OCI-LY7 (cell line): Measurements from ENCODE around the gene GCH1. TPM values are rescaled to one million over a fixed set of nuclear protein-coding genes. Genes with fewer than 3 reads are reported as not detected.

Experiments used
- BruUV-seq: library from RNA; stranded (reverse); fragments of 400-500 nt; replicated peaks from 2 replicates; lab custom pipeline; 2021; lab: Mats Ljungman, UMichigan
- CTCF ChIA-PET: fragments of 300-600 bp; sonication (Branson Sonifier 250); formaldehyde crosslinking; loops from one replicate; lab custom pipeline; 2022; ENCODE audit warnings: antibody characterized with exemption; ENCODE audit not compliant: unreplicated experiment; lab: Charles Lee
- POLR2A ChIA-PET: fragments of 300-600 bp; sonication (Branson Sonifier 250); formaldehyde crosslinking; loops from one replicate; lab custom pipeline; 2022; ENCODE audit warnings: antibody characterized with exemption; lab: Charles Lee
- DNase-seq: peaks from one replicate; pipeline ENCODE4 v3.0.0-alpha.2; 2015; ENCODE audit warnings: low spot score
- H2AFZ ChIP-seq: fragments of 200-600 bp; sonication (generic), shearing (Covaris generic); 2 replicates; pipeline ENCODE4 v1.6.1; 2014; ENCODE audit warnings: mild to moderate bottlenecking, antibody characterized with exemption, low read length, moderate library complexity
- H3K27ac ChIP-seq: fragments of 200-600 bp; sonication (generic); 2 replicates; pipeline ENCODE4 v1.5.1; 2014; ENCODE audit warnings: mixed run types, low read depth, mild to moderate bottlenecking, moderate library complexity, low read length, inconsistent platforms; ENCODE audit not compliant: poor library complexity, severe bottlenecking
- H3K36me3 ChIP-seq: fragments of 200-600 bp; sonication (generic); 2 replicates; pipeline ENCODE4 v1.6.1; 2014; ENCODE audit warnings: mild to moderate bottlenecking, antibody characterized with exemption, low read length, moderate library complexity, mixed read lengths; ENCODE audit not compliant: insufficient read depth
- H3K4me1 ChIP-seq: fragments of 200-600 bp; sonication (generic); 2 replicates; pipeline ENCODE4 v1.5.1; 2014; ENCODE audit warnings: mild to moderate bottlenecking, low read length; ENCODE audit not compliant: insufficient read depth, poor library complexity, severe bottlenecking
- H3K4me2 ChIP-seq: fragments of 200-600 bp; sonication (generic); 2 replicates; pipeline ENCODE4 v1.6.1; 2014; ENCODE audit warnings: mild to moderate bottlenecking, low read length
- H3K4me3 ChIP-seq: fragments of 200-600 bp; sonication (generic); 2 replicates; pipeline ENCODE4 v1.5.1; 2014; ENCODE audit warnings: mild to moderate bottlenecking, low read depth, low read length; ENCODE audit not compliant: poor library complexity, severe bottlenecking
- H3K79me2 ChIP-seq: fragments of 200-600 bp; sonication (generic); 2 replicates; pipeline ENCODE4 v1.6.1; 2016; ENCODE audit warnings: low read depth, mild to moderate bottlenecking, low read length, moderate library complexity, mixed read lengths; ENCODE audit not compliant: insufficient read depth
- H3K9me2 ChIP-seq: fragments of 200-600 bp; sonication (generic); 2 replicates; pipeline ENCODE4 v1.6.1; 2016; ENCODE audit warnings: mild to moderate bottlenecking, low read length, mixed read lengths; ENCODE audit not compliant: insufficient read depth
- H3K9me3 ChIP-seq: fragments of 200-600 bp; sonication (generic); 2 replicates; pipeline ENCODE4 v1.6.1; 2014; ENCODE audit warnings: mild to moderate bottlenecking, mixed run types, low read length, mixed read lengths
- H4K20me1 ChIP-seq: fragments of 200-600 bp; sonication (generic); 2 replicates; pipeline ENCODE4 v1.6.1; 2014; ENCODE audit warnings: mild to moderate bottlenecking, antibody characterized with exemption, low read length, moderate library complexity, mixed read lengths; ENCODE audit not compliant: insufficient read depth
- EZH2phosphoT487 ChIP-seq: fragments of 200-600 bp; sonication (generic); IDR thresholded peaks from 2 replicates; pipeline ENCODE4 v1.6.1; 2018; ENCODE audit warnings: low read depth, borderline replicate concordance, mild to moderate bottlenecking, mixed run types, antibody characterized with exemption, low read length, moderate library complexity, mixed read lengths
- intact Hi-C: fragments of 100-400 bp; cut with micrococcal nuclease; formaldehyde crosslinking; loops from one replicate; pipeline ENCODE4 v1.10.0; 2022; ENCODE audit not compliant: unreplicated experiment
- total RNA-seq, 2 experiments: library from RNA; depleted of rRNA in 1 of 2; stranded (reverse); fragments of >200 nt in 1 of 2; shearing (Covaris generic) in 1 of 2; gene quantifications; 2 replicates each; pipeline ENCODE4 v1.2.3, GENCODE V29; 2014 to 2022
- TF ChIP-seq, protein P1 (sequence below): fragments of 200-600 bp; sonication (generic); conservative IDR thresholded peaks from 2 replicates; pipeline ENCODE4 v1.5.1; 2014; ENCODE audit warnings: mild to moderate bottlenecking, antibody characterized with exemption, low read length, moderate library complexity, mixed read lengths

The GCH1 gene
- total RNA-seq, 2 experiments from 2014 or later: 14.7 to 22.5 TPM

- no peak overlapping the region for H3K27ac ChIP-seq
- H2AFZ ChIP-seq: no peak overlapping the region
- POLR2A ChIA-PET: interaction anchor here (1.1 to 2.4 kb wide), 2 partner anchors 12 to 24 kb away, joined by 4 to 7 read pairs; no protein-coding TSS in a partner anchor
- no peaks in the 10 kb centered on the region for H3K79me2 ChIP-seq
- DNase-seq: peak; percentile 33
- H3K4me2 ChIP-seq: peak overlapping the region; percentile 39
- H3K9me2 ChIP-seq: no peaks in the 10 kb centered on the region
- H4K20me1 ChIP-seq: no peaks in the 10 kb centered on the region
- CTCF ChIA-PET: no interaction called here
- no peaks in the 10 kb centered on the region for H3K9me3 ChIP-seq
- no peak overlapping the region for H3K4me3 ChIP-seq
- intact Hi-C loops: no loop called here
- TF ChIP-seq, protein P1, sequence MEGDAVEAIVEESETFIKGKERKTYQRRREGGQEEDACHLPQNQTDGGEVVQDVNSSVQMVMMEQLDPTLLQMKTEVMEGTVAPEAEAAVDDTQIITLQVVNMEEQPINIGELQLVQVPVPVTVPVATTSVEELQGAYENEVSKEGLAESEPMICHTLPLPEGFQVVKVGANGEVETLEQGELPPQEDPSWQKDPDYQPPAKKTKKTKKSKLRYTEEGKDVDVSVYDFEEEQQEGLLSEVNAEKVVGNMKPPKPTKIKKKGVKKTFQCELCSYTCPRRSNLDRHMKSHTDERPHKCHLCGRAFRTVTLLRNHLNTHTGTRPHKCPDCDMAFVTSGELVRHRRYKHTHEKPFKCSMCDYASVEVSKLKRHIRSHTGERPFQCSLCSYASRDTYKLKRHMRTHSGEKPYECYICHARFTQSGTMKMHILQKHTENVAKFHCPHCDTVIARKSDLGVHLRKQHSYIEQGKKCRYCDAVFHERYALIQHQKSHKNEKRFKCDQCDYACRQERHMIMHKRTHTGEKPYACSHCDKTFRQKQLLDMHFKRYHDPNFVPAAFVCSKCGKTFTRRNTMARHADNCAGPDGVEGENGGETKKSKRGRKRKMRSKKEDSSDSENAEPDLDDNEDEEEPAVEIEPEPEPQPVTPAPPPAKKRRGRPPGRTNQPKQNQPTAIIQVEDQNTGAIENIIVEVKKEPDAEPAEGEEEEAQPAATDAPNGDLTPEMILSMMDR: no peak
- no peak for TF ChIP-seq EZH2phosphoT487
- no peaks in the 10 kb centered on the region for H3K36me3 ChIP-seq
- H3K4me1 ChIP-seq: peaks cover 30% of the 10 kb centered on the region
- BruUV-seq: no TSS peak
Observed at GRCh38 chr14:54857830-54858269, 44.8 kb downstream of the GCH1 start.

GRCh38 chr14:54856152-54856551 lies 46.5 kb downstream of the GCH1 start:
- Histone ChIP-seq H3K36me3 (no peaks in the 10 kb centered on the region), H3K4me3 (no peak overlapping the region), H3K4me2 (no peak overlapping the region), H3K79me2 (no peaks in the 10 kb centered on the region), H3K4me1 (peaks cover 30% of the 10 kb centered on the region), H2AFZ (no peak overlapping the region), H3K9me3 (no peaks in the 10 kb centered on the region), H3K9me2 (no peaks in the 10 kb centered on the region), H4K20me1 (no peaks in the 10 kb centered on the region), H3K27ac (no peak overlapping the region)
- CTCF ChIA-PET: no interaction called here
- no peak for TF ChIP-seq EZH2phosphoT487
- TF ChIP-seq, protein P1: no peak
- DNase-seq: no peak
- no TSS peak for BruUV-seq
- intact Hi-C loops: no loop called here
- POLR2A ChIA-PET: no interaction called here

- BruUV-seq: no TSS peak
- DNase-seq: peak; percentile 14
- no peaks in the 10 kb centered on the region for H3K79me2 ChIP-seq
Observed at GRCh38 chr14:54854181-54854580, 48.4 kb downstream of the GCH1 start.

More at GRCh38 chr14:54854181-54854580, 48.4 kb downstream of the GCH1 start:
- TF ChIP-seq, protein P1: no peak
- no peak for TF ChIP-seq EZH2phosphoT487
- CTCF ChIA-PET: no interaction called here
- Histone ChIP-seq H3K36me3 (no peaks in the 10 kb centered on the region), H3K4me2 (peak overlapping the region; percentile 57), H3K4me3 (no peak overlapping the region), H3K27ac (no peak overlapping the region), H2AFZ (peak overlapping the region; percentile 12; the same call in 1 of the 2 replicates), H3K9me2 (no peaks in the 10 kb centered on the region), H4K20me1 (no peaks in the 10 kb centered on the region), H3K9me3 (no peaks in the 10 kb centered on the region), H3K4me1 (peaks cover 30% of the 10 kb centered on the region)
- POLR2A ChIA-PET: interaction anchor here (0.6 to 1.6 kb wide), 5 partner anchors 9 to 149 kb away, joined by 3 to 4 read pairs (median 3); no protein-coding TSS in a partner anchor
- intact Hi-C loops: no loop called here
